Measurements from ENCODE around the gene ST6GALNAC3.

Gene ST6GALNAC3

DNA sequence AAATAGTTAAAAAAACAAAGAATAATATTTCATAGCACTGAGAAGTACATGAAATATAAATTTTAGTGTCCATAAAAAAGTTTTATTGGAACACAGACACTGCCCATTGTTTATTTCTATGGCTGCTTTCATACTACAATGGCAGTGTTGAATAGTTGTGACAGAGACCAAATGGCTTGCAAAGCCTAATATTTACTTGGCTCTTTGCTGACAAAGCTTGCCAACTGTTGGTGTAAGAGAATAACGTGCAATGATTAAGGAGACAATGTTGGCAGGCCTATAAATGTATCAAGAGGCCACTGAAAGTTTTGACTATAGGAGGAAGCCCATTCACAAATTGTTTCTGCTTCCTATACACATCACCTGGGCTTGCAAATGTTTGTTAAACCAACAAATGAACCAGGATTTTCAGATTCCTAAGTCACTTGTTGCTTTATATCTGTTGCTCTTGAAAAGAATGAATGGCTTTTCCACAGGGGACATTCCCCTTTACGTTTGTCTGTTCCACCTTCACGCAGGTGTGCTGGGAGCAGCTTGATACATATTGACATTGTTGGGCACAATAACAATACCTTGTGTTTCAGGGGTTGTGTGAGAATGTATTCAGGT, 5.5 kb upstream of the ST6GALNAC3 start:
- TF ChIP-seq, protein P1, sequence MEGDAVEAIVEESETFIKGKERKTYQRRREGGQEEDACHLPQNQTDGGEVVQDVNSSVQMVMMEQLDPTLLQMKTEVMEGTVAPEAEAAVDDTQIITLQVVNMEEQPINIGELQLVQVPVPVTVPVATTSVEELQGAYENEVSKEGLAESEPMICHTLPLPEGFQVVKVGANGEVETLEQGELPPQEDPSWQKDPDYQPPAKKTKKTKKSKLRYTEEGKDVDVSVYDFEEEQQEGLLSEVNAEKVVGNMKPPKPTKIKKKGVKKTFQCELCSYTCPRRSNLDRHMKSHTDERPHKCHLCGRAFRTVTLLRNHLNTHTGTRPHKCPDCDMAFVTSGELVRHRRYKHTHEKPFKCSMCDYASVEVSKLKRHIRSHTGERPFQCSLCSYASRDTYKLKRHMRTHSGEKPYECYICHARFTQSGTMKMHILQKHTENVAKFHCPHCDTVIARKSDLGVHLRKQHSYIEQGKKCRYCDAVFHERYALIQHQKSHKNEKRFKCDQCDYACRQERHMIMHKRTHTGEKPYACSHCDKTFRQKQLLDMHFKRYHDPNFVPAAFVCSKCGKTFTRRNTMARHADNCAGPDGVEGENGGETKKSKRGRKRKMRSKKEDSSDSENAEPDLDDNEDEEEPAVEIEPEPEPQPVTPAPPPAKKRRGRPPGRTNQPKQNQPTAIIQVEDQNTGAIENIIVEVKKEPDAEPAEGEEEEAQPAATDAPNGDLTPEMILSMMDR (IDR thresholded peaks at IDR 0.05; ENCODE audit: borderline replicate concordance, control extremely low read depth, extremely low read depth, insufficient read depth, missing control alignments) = no peak
- in situ Hi-C loops (cut with MboI; ENCODE audit: low sequenced_read_pairs, unreplicated experiment) = no loop called here
- DNase-seq (ENCODE audit: low spot score) = no peak

DNA sequence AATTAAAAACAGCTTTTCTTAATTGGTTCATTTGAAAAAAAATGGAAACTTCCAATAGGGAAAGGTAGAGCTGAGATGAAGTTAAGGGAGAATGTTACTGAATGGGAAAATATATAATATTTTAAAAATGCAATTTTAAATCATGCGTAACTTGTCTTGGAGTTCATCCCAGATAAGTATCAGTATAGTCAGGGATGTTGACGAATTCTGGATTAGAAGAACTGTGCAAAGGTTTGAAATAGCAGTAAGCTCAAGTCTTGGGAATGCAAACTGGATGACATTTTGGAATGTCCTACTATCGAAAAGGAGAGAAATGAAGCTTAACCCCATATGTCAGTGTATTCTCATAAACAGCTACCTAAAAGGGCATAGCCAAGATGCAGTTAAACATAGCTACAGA, 4.0 kb upstream of the ST6GALNAC3 start:
- in situ Hi-C loops (cut with MboI; ENCODE audit: low sequenced_read_pairs, unreplicated experiment) = no loop called here
- no peak for DNase-seq (ENCODE audit: low spot score)
- TF ChIP-seq, protein P1 (IDR thresholded peaks at IDR 0.05; ENCODE audit: borderline replicate concordance, control extremely low read depth, extremely low read depth, insufficient read depth, missing control alignments) = no peak

DNA sequence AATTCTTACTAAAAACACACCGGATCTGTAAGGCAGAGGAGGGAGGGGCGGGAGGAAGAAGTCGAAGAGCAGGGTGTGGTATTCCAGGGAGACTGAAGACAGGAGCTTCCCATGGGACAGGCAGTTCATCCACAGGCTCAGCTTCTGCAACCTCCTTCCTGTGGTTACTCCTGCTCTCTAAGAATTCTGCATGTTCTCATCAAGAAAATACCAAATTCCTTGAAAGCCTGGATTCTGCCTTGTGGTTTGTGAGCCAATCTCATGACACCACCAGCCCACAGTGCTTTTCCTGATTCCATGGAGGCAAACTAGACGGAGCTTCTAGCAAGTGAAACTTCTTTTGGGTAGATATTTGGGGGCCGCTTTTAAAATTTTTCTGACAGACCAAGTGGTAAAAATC, 1.1 kb upstream of the ST6GALNAC3 start:
- TF ChIP-seq, protein P1 (IDR thresholded peaks at IDR 0.05; ENCODE audit: borderline replicate concordance, control extremely low read depth, extremely low read depth, insufficient read depth, missing control alignments) = no peak
- no peak for DNase-seq (ENCODE audit: low spot score)
- in situ Hi-C loops (cut with MboI; ENCODE audit: low sequenced_read_pairs, unreplicated experiment) = no loop called here

DNA sequence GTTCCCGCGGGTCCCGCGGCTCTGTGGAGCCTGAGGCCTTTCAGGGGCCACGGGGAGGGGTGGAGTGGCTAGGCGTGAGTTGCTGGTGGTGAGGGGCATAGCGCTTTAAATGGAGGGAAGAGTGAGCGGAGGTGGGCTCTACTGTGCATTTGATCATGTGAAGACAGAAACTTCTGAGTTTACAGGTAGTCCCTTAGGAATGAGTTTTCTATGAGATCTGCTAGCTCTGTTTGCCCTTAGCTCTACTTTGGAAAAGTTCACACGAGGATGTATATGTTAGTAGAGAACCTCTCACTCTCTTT, 593 bp downstream of the ST6GALNAC3 start:
- no peak for DNase-seq (ENCODE audit: low spot score)
- TF ChIP-seq, protein P1 (IDR thresholded peaks at IDR 0.05; ENCODE audit: borderline replicate concordance, control extremely low read depth, extremely low read depth, insufficient read depth, missing control alignments) = no peak
- in situ Hi-C loops (cut with MboI; ENCODE audit: low sequenced_read_pairs, unreplicated experiment) = no loop called here

DNA sequence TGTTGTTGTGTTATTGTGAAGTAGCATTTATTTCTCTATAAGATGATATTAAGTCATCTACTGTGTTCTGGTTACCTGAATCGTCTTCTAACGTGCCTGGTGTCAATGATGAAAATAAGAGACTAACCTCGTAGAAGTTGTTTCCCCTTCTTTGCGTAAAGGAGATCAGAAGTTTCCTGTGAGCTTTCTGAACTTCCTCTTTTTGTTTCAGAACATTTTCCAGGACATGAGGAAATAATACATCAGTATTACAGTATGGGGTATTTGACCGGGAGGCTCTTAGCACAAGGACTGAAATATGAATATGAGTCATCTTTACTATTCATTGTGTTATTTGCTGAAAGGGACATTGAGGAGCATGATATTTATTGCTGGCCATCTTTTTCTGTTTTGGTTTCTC, 1.3 kb downstream of the ST6GALNAC3 start:
- peak; percentile 17 for DNase-seq (ENCODE audit: low spot score)
- in situ Hi-C loops (cut with MboI; ENCODE audit: low sequenced_read_pairs, unreplicated experiment) = no loop called here
- TF ChIP-seq, protein P1 (IDR thresholded peaks at IDR 0.05; ENCODE audit: borderline replicate concordance, control extremely low read depth, extremely low read depth, insufficient read depth, missing control alignments) = no peak

DNA sequence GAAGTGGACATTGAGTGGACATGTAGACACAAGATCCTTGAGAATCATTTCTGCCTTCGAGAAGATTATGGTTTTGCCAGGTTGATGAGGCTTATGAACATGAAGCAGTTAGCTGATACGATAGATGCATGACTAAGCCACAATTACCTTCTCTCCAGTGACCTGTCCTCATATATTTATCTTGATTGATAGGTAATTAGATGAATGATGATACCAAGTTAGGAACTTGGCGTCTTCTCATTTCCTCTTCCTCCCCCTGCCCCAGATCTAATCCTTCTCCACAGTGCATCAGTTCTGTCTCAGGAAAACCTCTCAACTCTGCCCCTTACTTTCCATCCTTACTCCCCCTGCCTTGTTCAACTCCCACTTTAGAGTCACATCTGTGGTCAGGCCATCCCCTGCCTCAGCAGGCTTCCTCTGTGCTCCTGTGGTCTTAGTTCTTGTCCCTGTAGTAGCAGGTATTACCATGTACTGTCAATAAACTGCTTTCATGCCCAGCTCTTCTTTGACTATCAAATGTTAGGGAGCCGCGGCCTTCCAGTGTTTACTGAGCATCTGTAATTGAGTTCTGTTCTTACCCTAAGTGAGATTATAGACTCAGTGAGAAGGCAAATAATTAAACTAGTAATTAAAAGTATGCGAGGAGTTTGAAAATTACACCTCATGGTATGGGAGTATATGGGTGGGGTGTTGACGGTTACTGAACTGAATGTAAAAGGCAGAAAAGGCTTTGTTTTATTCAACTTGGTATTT, 5.1 kb downstream of the ST6GALNAC3 start:
- DNase-seq (ENCODE audit: low spot score) = no peak
- in situ Hi-C loops (cut with MboI; ENCODE audit: low sequenced_read_pairs, unreplicated experiment) = no loop called here

More for the DNA sequence above, 5.1 kb downstream of the ST6GALNAC3 start:
- TF ChIP-seq, protein P1 (IDR thresholded peaks at IDR 0.05; ENCODE audit: borderline replicate concordance, control extremely low read depth, extremely low read depth, insufficient read depth, missing control alignments) = no peak
